Hair follicle dermal papilla cell (primary cell): Measurements from ENCODE around the gene RPAP3. TPM values are rescaled to one million over a fixed set of nuclear protein-coding genes. Genes with fewer than 3 reads are reported as not detected.

ENCODE experiments used
- total RNA-seq: library from RNA; depleted of rRNA; stranded (reverse); fragments of >200 nt; gene quantifications from 2 replicates; pipeline ENCODE4 v1.2.3, GENCODE V29; 2012

RPAP3 gene
- 12.9 and 14.4 TPM in 2 replicates for total RNA-seq

GRCh38 chr12:47705566-47706425 lies at the start of gene RPAP3:
Gene RPAP3 (minus strand): TSS chr12:47706030. CDS start chr12:47702840, 3,190 bp downstream.

GRCh38 chr12:47725091-47725772 lies 19.4 kb upstream of the RPAP3 start, which contains the start of gene ENDOU:
Gene ENDOU (minus strand): TSS chr12:47725490. CDS start chr12:47725413, 77 bp downstream.

Other genes with a start within 250 kb of the RPAP3 start
- under 0.01 and 0.49 TPM in 2 replicates for gene ENDOU, start 19.5 kb upstream of the RPAP3 start, total RNA-seq
- 7.1 and 17.5 TPM in 2 replicates for gene RAPGEF3, start 52.9 kb upstream of the RPAP3 start, total RNA-seq
- gene SLC48A1, start 67.2 kb upstream of the RPAP3 start, total RNA-seq: 29.4 and 38.9 TPM in 2 replicates
- 78.2 and 84.3 TPM in 2 replicates for gene HDAC7, start 113.9 kb upstream of the RPAP3 start, total RNA-seq
- 57.0 and 66.0 TPM in 2 replicates for gene VDR, start 199.0 kb upstream of the RPAP3 start, total RNA-seq